HEK293T (cell line): ENCODE measurements around the gene MYH10.

Experiments
- CTCF ChIA-PET: fragments of 350-600 bp; formaldehyde crosslinking; extraction: SDS; loops from one replicate; lab custom pipeline; 2021; ENCODE audit warnings: antibody characterized with exemption, inconsistent platforms; lab: Yijun Ruan, JAX
- POLR2A ChIA-PET: fragments of 350-600 bp; formaldehyde crosslinking; extraction: SDS; loops from one replicate; lab custom pipeline; 2020; ENCODE audit warnings: antibody characterized with exemption, inconsistent platforms; lab: Yijun Ruan, JAX
- DNase-seq: peaks from one replicate; pipeline ENCODE4 v3.0.0; 2012; ENCODE audit warnings: mixed read lengths; ENCODE audit errors: extremely low spot score
- ARNT ChIP-seq: fragments of 450-650 bp; IDR thresholded peaks from 2 replicates; pipeline ENCODE4 v1.6.1; 2017; ENCODE audit warnings: mild to moderate bottlenecking
- BHLHE40 ChIP-seq: fragments of 450-650 bp; IDR thresholded peaks from 2 replicates; pipeline ENCODE4 v1.6.1; 2016; ENCODE audit warnings: mild to moderate bottlenecking, moderate library complexity, borderline replicate concordance
- CTBP1 ChIP-seq: fragments of 450-650 bp; IDR thresholded peaks from 2 replicates; pipeline ENCODE4 v1.6.1; 2016; ENCODE audit warnings: borderline replicate concordance
- ELF4 ChIP-seq: fragments of 450-650 bp; IDR thresholded peaks from 2 replicates; pipeline ENCODE4 v1.6.1; 2017; ENCODE audit warnings: antibody characterized with exemption
- FOXA1 ChIP-seq: fragments of 450-650 bp; IDR thresholded peaks from 2 replicates; pipeline ENCODE4 v1.6.1; 2016; ENCODE audit warnings: mild to moderate bottlenecking
- FOXK2 ChIP-seq: fragments of 450-650 bp; IDR thresholded peaks from 2 replicates; pipeline ENCODE4 v1.6.1; 2016; ENCODE audit warnings: mild to moderate bottlenecking
- FOXM1 ChIP-seq: fragments of 450-650 bp; IDR thresholded peaks from 2 replicates; pipeline ENCODE4 v1.6.1; 2017; ENCODE audit warnings: mild to moderate bottlenecking, borderline replicate concordance
- HDGF ChIP-seq: fragments of 450-650 bp; IDR thresholded peaks from 2 replicates; pipeline ENCODE4 v1.6.1; 2017; ENCODE audit warnings: antibody characterized with exemption, borderline replicate concordance
- L3MBTL2 ChIP-seq: fragments of 450-650 bp; conservative IDR thresholded peaks from 2 replicates; pipeline ENCODE4 v1.6.1; 2016; ENCODE audit warnings: mild to moderate bottlenecking
- LEF1 ChIP-seq: fragments of 450-650 bp; IDR thresholded peaks from 2 replicates; pipeline ENCODE4 v1.6.1; 2017; ENCODE audit warnings: mild to moderate bottlenecking, borderline replicate concordance
- NFRKB ChIP-seq: fragments of 450-650 bp; IDR thresholded peaks from 2 replicates; pipeline ENCODE4 v1.6.1; 2016; ENCODE audit warnings: mild to moderate bottlenecking, moderate library complexity
- SP1 ChIP-seq: fragments of 450-650 bp; IDR thresholded peaks from 2 replicates; pipeline ENCODE4 v1.6.1; 2017
- SUZ12 ChIP-seq: fragments of 450-650 bp; IDR thresholded peaks from 2 replicates; pipeline ENCODE4 v1.6.1; 2016; ENCODE audit warnings: mild to moderate bottlenecking
- TARDBP ChIP-seq: fragments of 450-650 bp; IDR thresholded peaks from 2 replicates; pipeline ENCODE4 v1.6.1; 2016
- ZNF384 ChIP-seq: fragments of 450-650 bp; IDR thresholded peaks from 2 replicates; pipeline ENCODE4 v1.6.1; 2016
- TF ChIP-seq, protein P1 (sequence below): fragments of 450-650 bp; IDR thresholded peaks from 2 replicates; pipeline ENCODE4 v1.6.1; 2016

MYH10 gene

DNA sequence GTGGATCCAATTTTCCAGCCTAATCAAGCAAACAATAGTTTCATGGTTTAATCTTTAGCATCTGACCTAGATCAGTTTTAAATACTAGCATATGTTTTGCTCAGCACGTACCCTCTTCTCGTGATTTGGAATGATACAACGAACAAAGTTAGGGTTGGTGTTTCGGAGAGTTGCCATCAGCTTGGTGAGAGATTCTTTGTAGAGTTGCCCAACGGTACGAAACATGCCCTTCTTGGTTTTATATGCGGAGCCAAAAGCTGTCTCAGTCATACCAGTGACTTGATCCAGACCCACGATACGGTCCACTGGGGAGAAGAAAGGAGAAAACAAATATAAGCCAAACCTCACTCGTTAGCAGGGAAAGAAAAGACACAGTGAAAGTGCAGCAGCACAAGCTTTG lies 109.5 kb downstream of the MYH10 start:
- ChIA-PET CTCF (interaction anchor here (0.6 kb wide), 1 partner anchor 150 kb away, joined by 3 read pairs; no protein-coding TSS in a partner anchor), POLR2A (no interaction called here)
- no peak for TF ChIP-seq ARNT
- no peak for TF ChIP-seq L3MBTL2
- no peak for TF ChIP-seq ELF4
- no peak for TF ChIP-seq SUZ12
- TF ChIP-seq BHLHE40, result no peak
- TF ChIP-seq LEF1, result no peak
- no peak for DNase-seq

DNA sequence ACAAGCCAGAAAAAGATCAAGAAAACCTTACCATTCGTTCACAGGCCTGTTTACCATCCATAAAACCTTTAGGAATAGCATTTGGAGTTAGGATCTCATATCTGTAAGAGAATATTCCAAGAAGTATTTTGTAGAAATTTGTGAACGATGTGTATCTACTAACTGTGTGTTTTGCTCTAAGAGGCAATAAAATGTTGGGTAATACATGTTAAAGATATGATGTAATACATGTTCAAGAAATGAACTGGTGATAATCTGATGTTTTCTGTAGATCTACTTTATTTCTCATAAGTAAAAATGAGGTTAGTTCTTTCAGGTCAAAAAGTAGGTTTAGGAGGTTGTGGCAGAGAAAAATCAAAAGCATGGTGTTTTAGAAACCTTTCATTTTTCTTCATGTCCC lies 111.7 kb downstream of the MYH10 start:
- ChIA-PET CTCF (no interaction called here), POLR2A (no interaction called here)
- TF ChIP-seq SUZ12 (no peak), CTBP1 (no peak), FOXK2 (no peak), NFRKB (no peak)
- TF ChIP-seq, protein P1, sequence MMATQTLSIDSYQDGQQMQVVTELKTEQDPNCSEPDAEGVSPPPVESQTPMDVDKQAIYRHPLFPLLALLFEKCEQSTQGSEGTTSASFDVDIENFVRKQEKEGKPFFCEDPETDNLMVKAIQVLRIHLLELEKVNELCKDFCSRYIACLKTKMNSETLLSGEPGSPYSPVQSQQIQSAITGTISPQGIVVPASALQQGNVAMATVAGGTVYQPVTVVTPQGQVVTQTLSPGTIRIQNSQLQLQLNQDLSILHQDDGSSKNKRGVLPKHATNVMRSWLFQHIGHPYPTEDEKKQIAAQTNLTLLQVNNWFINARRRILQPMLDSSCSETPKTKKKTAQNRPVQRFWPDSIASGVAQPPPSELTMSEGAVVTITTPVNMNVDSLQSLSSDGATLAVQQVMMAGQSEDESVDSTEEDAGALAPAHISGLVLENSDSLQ, result no peak
- no peak for DNase-seq

DNA sequence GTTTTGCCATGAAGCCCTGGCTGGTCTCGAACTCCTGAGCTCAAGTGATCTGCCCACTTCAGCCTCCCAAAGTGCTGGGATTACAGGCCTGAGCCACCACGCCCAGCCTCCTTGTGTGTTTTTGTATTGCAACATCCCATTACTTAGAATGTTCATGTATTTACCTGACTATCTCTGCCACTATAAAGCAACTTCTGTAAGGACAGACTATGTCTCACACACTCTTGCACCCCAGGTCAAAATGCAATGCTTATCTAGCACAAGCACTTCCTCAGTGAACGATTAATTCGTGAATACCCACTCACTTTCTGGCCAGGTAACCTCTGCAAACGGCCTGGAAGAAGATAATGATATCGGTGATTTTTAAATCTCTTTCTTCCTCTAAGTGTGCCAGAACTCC lies 112.2 kb downstream of the MYH10 start:
- no peak for TF ChIP-seq ARNT
- no peak for TF ChIP-seq SP1
- TF ChIP-seq SUZ12, result no peak
- TF ChIP-seq FOXK2, result no peak
- TF ChIP-seq ELF4, result no peak
- TF ChIP-seq HDGF, result no peak
- TF ChIP-seq NFRKB, result no peak
- no peak for TF ChIP-seq BHLHE40
- TF ChIP-seq CTBP1, result no peak
- TF ChIP-seq L3MBTL2, result no peak
- TF ChIP-seq FOXM1, result no peak
- TF ChIP-seq FOXA1, result no peak
- no peak for TF ChIP-seq TARDBP
- TF ChIP-seq ZNF384, result no peak
- TF ChIP-seq, protein P1, result no peak
- TF ChIP-seq LEF1, result no peak
- ChIA-PET POLR2A (no interaction called here), CTCF (no interaction called here)
- no peak for DNase-seq

DNA sequence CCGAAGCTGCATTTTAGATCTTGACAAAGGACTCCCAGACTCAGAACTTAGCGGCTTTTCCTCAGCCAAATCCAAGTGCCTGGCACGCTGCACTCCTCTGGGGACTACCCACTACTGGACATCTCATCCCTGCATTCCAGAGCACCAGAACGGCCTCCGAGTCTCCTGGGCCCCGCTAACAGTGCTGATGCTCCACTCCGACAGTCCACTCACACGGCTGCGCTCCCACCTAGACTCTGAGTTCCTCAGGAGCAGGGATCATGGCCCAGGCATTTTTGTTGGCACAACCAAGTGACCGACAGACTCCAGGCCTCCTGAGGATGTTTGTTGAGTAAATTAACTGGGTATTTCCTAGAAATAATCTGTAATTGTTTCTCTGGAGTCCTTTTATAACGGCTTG lies 115.7 kb downstream of the MYH10 start:
- CTCF ChIA-PET, result no interaction called here
- no peak for TF ChIP-seq ZNF384
- no peak for TF ChIP-seq HDGF
- no peak for TF ChIP-seq FOXA1
- no peak for TF ChIP-seq BHLHE40
- TF ChIP-seq FOXK2, result no peak
- no peak for TF ChIP-seq NFRKB
- no peak for TF ChIP-seq CTBP1
- TF ChIP-seq ARNT, result no peak
- TF ChIP-seq, protein P1, result no peak
- no peak for TF ChIP-seq SUZ12

DNA sequence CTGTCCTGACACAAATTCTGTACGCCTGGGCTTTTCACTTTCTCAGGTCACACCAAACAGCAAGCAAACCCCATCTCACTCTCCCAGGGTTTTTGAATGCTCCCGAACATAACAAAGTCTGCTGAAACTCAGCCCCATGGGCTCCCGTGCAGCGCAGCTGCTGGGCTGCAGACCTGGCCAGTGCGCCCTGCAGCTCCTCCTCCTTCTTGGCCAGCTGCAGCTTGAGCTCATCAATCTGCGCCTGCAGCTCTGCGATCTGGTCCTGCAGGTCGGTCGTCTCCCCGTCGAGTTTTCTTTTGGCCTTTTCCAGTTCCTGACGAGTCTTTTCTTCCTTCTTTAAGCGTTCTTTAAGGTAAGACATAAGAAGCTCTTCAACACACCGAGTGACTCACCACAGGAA lies 124.4 kb downstream of the MYH10 start:
- CTCF ChIA-PET, result no interaction called here
- TF ChIP-seq FOXM1 (no peak), SP1 (no peak), HDGF (no peak), NFRKB (no peak), FOXK2 (no peak), SUZ12 (no peak), ELF4 (no peak), CTBP1 (no peak), ARNT (no peak), L3MBTL2 (no peak), TARDBP (no peak), ZNF384 (no peak), FOXA1 (no peak), BHLHE40 (no peak)
- TF ChIP-seq, protein P1, result no peak
- no peak for DNase-seq
- POLR2A ChIA-PET, result no interaction called here

More for the DNA sequence above, 115.7 kb downstream of the MYH10 start:
- POLR2A ChIA-PET, result interaction anchor here (1.1 kb wide), 1 partner anchor 9 kb away, joined by 4 read pairs; no protein-coding TSS in a partner anchor
- DNase-seq, result no peak

DNA sequence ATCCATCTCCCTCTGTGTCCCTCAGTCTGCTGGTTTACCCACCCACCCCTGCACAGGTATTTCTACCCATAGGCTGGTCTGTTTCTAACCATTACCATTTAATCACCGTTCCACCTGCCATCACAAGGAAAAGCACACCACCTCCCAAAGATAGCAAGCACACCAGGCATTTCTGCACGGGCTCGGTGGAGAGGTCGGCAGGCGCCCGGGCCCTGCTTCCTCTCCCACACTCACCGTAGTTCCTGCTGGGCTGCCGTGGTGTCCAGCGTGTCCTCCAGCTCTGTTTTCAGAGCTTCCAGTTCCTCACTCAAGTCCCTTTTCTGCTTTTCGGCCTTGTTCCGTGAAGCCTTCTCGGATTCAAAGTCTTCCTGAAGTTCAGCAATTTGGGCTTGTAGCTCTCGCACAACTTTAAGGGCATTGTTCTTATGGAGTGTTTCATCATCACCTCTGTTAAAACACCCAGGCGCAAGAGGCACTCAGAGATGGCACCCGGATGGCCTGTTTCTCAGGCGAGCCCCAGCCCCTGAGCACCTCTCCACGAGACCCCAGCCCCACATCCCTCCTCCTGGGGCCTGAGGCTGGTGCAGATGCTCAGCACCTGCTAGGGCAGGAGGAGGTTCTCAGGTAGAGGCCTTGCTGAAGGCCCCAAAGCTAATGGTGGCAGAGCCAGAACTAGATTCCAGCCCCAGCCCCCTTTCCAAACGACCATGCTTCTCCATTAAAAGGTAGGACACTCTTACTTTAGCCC lies 125.9 kb downstream of the MYH10 start:
- TF ChIP-seq SUZ12 (no peak), NFRKB (no peak)
- CTCF ChIA-PET, result no interaction called here
- DNase-seq, result no peak
- POLR2A ChIA-PET, result interaction anchor here (0.7 kb wide), 1 partner anchor 121 kb away, joined by 3 read pairs; no protein-coding TSS in a partner anchor
